ENCODE results near the gene ZNF30. TPM values are rescaled to one million over a fixed set of nuclear protein-coding genes. Genes with fewer than 3 reads are reported as not detected.

The ZNF30 gene
- total RNA-seq, 1 donor from 2014 or later: 6.9 TPM

- peak overlapping the region; percentile 82 for H3K27ac Mint-ChIP-seq (ENCODE audit: unreplicated experiment)
- peak overlapping the region; percentile 99 for H3K4me3 Mint-ChIP-seq (ENCODE audit: unreplicated experiment)
- DNase-seq (ENCODE audit: low spot score): no peak
Observed at GRCh38 chr19:34960103-34960805, 33.6 kb downstream of the ZNF30 start.

GRCh38 chr19:34960940-34961679 lies 34.4 kb downstream of the ZNF30 start:
- Mint-ChIP-seq H3K9me3 (ENCODE audit: unreplicated experiment) (peaks cover 67% of the 10 kb centered on the region), H3K36me3 (ENCODE audit: low read depth, unreplicated experiment) (peaks cover 77% of the 10 kb centered on the region), H3K27ac (ENCODE audit: unreplicated experiment) (peak overlapping the region; percentile 100), H3K4me1 (ENCODE audit: unreplicated experiment) (peaks cover 39% of the 10 kb centered on the region), H3K4me3 (ENCODE audit: unreplicated experiment) (peak overlapping the region; percentile 99), H3K27me3 (ENCODE audit: unreplicated experiment) (peaks cover 64% of the 10 kb centered on the region)
- no peak for DNase-seq (ENCODE audit: low spot score)
- no peak for TF ChIP-seq CTCF (IDR thresholded peaks at IDR 0.05; ENCODE audit: unreplicated experiment)

More at GRCh38 chr19:34960103-34960805, 33.6 kb downstream of the ZNF30 start:
- Mint-ChIP-seq H3K27me3 (ENCODE audit: unreplicated experiment) (peaks cover 64% of the 10 kb centered on the region), H3K36me3 (ENCODE audit: low read depth, unreplicated experiment) (peaks cover 80% of the 10 kb centered on the region), H3K9me3 (ENCODE audit: unreplicated experiment) (peaks cover 74% of the 10 kb centered on the region), H3K4me1 (ENCODE audit: unreplicated experiment) (peaks cover 39% of the 10 kb centered on the region)
- no peak for TF ChIP-seq CTCF (IDR thresholded peaks at IDR 0.05; ENCODE audit: unreplicated experiment)

GRCh38 chr19:34961775-34962686 lies 35.3 kb downstream of the ZNF30 start:
- peak overlapping the region; percentile 99 for H3K4me3 Mint-ChIP-seq (ENCODE audit: unreplicated experiment)

More at GRCh38 chr19:34961775-34962686, 35.3 kb downstream of the ZNF30 start:
- H3K9me3 Mint-ChIP-seq (ENCODE audit: unreplicated experiment): peaks cover 58% of the 10 kb centered on the region
- peak; percentile 57 for DNase-seq (ENCODE audit: low spot score)
- H3K4me1 Mint-ChIP-seq (ENCODE audit: unreplicated experiment): peaks cover 39% of the 10 kb centered on the region
- peak overlapping the region; percentile 100 for H3K27ac Mint-ChIP-seq (ENCODE audit: unreplicated experiment)
- H3K27me3 Mint-ChIP-seq (ENCODE audit: unreplicated experiment): peaks cover 57% of the 10 kb centered on the region
- peaks cover 68% of the 10 kb centered on the region for H3K36me3 Mint-ChIP-seq (ENCODE audit: low read depth, unreplicated experiment)
- TF ChIP-seq CTCF (IDR thresholded peaks at IDR 0.05; ENCODE audit: unreplicated experiment): no peak
